Fibroblast of lung (primary cell): ENCODE data around the gene KL. TPM values are rescaled to one million over a fixed set of nuclear protein-coding genes. Genes with fewer than 3 reads are reported as not detected.

Source experiments
- DNase-seq, 2 donors: peaks; one replicate each; pipeline versions ENCODE4 v3.0.0 to v3.0.0-alpha.2; 2010; ENCODE audit warnings: low read depth in 2 of 2
- H2AFZ ChIP-seq: 2 replicates; pipeline ENCODE4 v1.5.1; 2012; ENCODE audit warnings: low read length, control low read depth, inconsistent platforms
- H3K27ac ChIP-seq: 2 replicates; pipeline ENCODE4 v1.5.1; 2011; ENCODE audit warnings: low read length, control low read depth; ENCODE audit not compliant: insufficient read depth
- H3K27me3 ChIP-seq: 2 replicates; pipeline ENCODE4 v1.5.1; 2011; ENCODE audit warnings: mild to moderate bottlenecking, low read length; ENCODE audit not compliant: control insufficient read depth, insufficient read depth
- H3K36me3 ChIP-seq: 2 replicates; pipeline ENCODE4 v1.5.1; 2011; ENCODE audit warnings: low read length; ENCODE audit not compliant: control insufficient read depth, insufficient read depth
- H3K4me1 ChIP-seq: 2 replicates; pipeline ENCODE4 v1.5.1; 2011; ENCODE audit warnings: low read length; ENCODE audit not compliant: control insufficient read depth, insufficient read depth; ENCODE audit errors: extremely low read depth
- H3K4me2 ChIP-seq: 2 replicates; pipeline ENCODE4 v1.5.1; 2011; ENCODE audit warnings: low read length, control low read depth; ENCODE audit not compliant: insufficient read depth; ENCODE audit errors: extremely low read depth
- H3K4me3 ChIP-seq, 4 experiments: fragments of 200-600 bp in 1 of 4; sonication (generic) in 1 of 4; replicated peaks in 1 of 4; 2 replicates each; pipeline ENCODE4 v1.5.1; 2011 to 2016; ENCODE audit warnings: low read length in 4 of 4, low read depth in 3 of 4, mild to moderate bottlenecking in 3 of 4, control low read depth in 2 of 4, inconsistent platforms in 1 of 4, mixed read lengths in 1 of 4; ENCODE audit not compliant: insufficient read depth in 1 of 4; ENCODE audit errors: control extremely low read depth in 1 of 4
- H3K79me2 ChIP-seq: 2 replicates; pipeline ENCODE4 v1.5.1; 2012; ENCODE audit warnings: mild to moderate bottlenecking, low read length, inconsistent platforms; ENCODE audit not compliant: control insufficient read depth, insufficient read depth
- H3K9ac ChIP-seq: 2 replicates; pipeline ENCODE4 v1.5.1; 2011; ENCODE audit warnings: mild to moderate bottlenecking, low read length, control low read depth; ENCODE audit not compliant: insufficient read depth
- H3K9me3 ChIP-seq: 2 replicates; pipeline ENCODE4 v1.5.1; 2012; ENCODE audit warnings: low read depth, low read length; ENCODE audit not compliant: control insufficient read depth, insufficient read depth
- H4K20me1 ChIP-seq: 2 replicates; pipeline ENCODE4 v1.5.1; 2011; ENCODE audit warnings: low read length; ENCODE audit not compliant: control insufficient read depth, insufficient read depth; ENCODE audit errors: extremely low read depth
- EZH2 ChIP-seq: IDR thresholded peaks from 2 replicates; pipeline ENCODE4 v1.5.1; 2012; ENCODE audit warnings: low read length, control low read depth, mild to moderate bottlenecking; ENCODE audit errors: missing control alignments
- polyA plus RNA-seq, 2 donors: library from polyadenylated mRNA; depleted of rRNA in 1 of 2; stranded (reverse) in 1 of 2; unstranded in 1 of 2; fragments of >200 nt; gene quantifications; 2 replicates each; pipeline ENCODE4 v1.2.1, GENCODE V29; 2011 to 2012; ENCODE audit warnings: missing spikeins in 1 of 2
- total RNA-seq: library from RNA; depleted of rRNA; stranded (reverse); fragments of >200 nt; gene quantifications from 2 replicates; pipeline ENCODE4 v1.2.1, GENCODE V29; 2014
- TF ChIP-seq, protein P1 (sequence below), 2 donors: IDR thresholded peaks in 1 of 2; conservative IDR thresholded peaks in 1 of 2; 1 replicate in 1 of 2; 2 replicates in 1 of 2; pipeline ENCODE4 v1.5.1; 2011 to 2012; ENCODE audit warnings: low read length in 2 of 2, control low read depth in 1 of 2, inconsistent platforms in 1 of 2, low read depth in 1 of 2, mild to moderate bottlenecking in 1 of 2

Gene KL
- total and polyA plus RNA-seq, 2 donors (not counting 1 experiment from before 2014, with no cell fraction given) = 0.17 TPM; not detected in 1

DNA sequence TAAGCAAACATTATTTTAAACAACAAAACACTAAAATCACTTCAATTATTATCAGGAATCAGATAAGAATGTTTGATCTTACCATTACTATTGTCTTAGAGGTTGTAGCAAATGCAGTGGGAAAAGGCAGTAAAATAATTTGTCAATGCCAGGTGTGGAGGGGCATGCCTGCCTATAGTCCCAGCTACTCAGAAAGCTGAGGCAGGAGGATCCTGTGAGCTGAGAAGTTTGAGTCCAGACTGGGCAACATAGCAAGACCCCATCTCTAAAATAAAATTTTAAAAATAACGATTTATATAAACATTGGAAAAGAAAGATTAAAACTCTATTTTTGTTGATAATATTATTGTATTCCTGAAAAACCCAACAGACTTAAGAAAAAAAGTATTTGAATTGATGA is 66.8 kb downstream of the KL start:
- no peaks in the 10 kb centered on the region for H3K36me3 ChIP-seq
- H3K27ac ChIP-seq = no peak overlapping the region
- H3K9ac ChIP-seq = no peak overlapping the region
- H3K9me3 ChIP-seq = no peaks in the 10 kb centered on the region
- H2AFZ ChIP-seq = no peak overlapping the region
- TF ChIP-seq, protein P1, sequence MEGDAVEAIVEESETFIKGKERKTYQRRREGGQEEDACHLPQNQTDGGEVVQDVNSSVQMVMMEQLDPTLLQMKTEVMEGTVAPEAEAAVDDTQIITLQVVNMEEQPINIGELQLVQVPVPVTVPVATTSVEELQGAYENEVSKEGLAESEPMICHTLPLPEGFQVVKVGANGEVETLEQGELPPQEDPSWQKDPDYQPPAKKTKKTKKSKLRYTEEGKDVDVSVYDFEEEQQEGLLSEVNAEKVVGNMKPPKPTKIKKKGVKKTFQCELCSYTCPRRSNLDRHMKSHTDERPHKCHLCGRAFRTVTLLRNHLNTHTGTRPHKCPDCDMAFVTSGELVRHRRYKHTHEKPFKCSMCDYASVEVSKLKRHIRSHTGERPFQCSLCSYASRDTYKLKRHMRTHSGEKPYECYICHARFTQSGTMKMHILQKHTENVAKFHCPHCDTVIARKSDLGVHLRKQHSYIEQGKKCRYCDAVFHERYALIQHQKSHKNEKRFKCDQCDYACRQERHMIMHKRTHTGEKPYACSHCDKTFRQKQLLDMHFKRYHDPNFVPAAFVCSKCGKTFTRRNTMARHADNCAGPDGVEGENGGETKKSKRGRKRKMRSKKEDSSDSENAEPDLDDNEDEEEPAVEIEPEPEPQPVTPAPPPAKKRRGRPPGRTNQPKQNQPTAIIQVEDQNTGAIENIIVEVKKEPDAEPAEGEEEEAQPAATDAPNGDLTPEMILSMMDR (conservative IDR thresholded peaks at IDR 0.05 in 1 of 2, IDR thresholded peaks at IDR 0.05 in 1 of 2; ENCODE audit: low read depth in 1 of 2, low read length in 2 of 2) = no peak
- TF ChIP-seq EZH2 = no peak
- H4K20me1 ChIP-seq = no peaks in the 10 kb centered on the region
- H3K4me1 ChIP-seq = no peaks in the 10 kb centered on the region
- no peak overlapping the region for H3K4me3 ChIP-seq
- no peak for DNase-seq
- H3K79me2 ChIP-seq = no peaks in the 10 kb centered on the region
- no peaks in the 10 kb centered on the region for H3K27me3 ChIP-seq
- no peak overlapping the region for H3K4me2 ChIP-seq

DNA sequence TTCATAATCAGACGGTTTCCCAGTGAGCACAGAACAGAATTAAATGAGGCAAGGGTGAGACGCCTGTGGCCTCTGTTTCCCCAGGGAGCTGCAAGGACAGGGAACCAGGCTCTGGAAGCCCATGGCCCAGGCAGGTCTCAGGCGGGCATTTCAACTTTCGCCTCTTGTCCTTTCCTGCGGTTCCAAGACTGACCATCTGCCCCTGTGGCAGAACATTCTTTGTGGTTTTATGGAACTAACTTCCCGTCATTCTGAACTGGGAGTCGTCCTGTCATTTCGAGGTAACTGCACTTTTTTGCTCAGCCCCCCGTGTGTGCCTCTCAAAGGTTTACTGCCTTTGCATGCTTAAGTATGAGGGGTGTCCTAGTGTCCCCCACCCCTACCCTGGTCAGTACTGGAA is 70.9 kb downstream of the KL start:
- H3K4me3 ChIP-seq = no peak overlapping the region
- DNase-seq = peak; percentile 15 to 69
- H3K27ac ChIP-seq = no peak overlapping the region
- no peaks in the 10 kb centered on the region for H3K79me2 ChIP-seq
- H3K36me3 ChIP-seq = no peaks in the 10 kb centered on the region
- H4K20me1 ChIP-seq = no peaks in the 10 kb centered on the region
- H3K9me3 ChIP-seq = no peaks in the 10 kb centered on the region
- no peak overlapping the region for H3K9ac ChIP-seq
- H3K27me3 ChIP-seq = no peaks in the 10 kb centered on the region
- H3K4me2 ChIP-seq = no peak overlapping the region
- no peak overlapping the region for H2AFZ ChIP-seq
- no peaks in the 10 kb centered on the region for H3K4me1 ChIP-seq
- TF ChIP-seq, protein P1 (conservative IDR thresholded peaks at IDR 0.05 in 1 of 2, IDR thresholded peaks at IDR 0.05 in 1 of 2; ENCODE audit: low read depth in 1 of 2, low read length in 2 of 2) = no peak
- TF ChIP-seq EZH2 = no peak

DNA sequence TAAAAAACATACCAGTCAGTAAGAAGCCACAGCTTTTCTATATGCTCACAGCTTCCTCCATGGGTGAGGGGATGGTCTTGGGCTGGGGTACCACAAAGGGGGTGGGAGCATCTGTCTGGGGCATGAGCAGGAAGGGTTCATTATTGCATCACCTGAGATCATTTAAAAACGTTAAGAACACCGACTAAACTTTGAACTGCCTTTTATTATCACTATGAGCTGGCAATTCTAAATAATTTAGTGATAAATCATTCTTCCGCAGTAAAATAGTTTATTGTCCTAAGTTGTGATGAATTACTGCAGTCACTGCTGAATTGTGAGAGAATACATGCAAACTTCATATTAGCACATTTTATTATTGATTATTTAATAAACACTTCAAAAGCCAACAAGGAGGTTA is 71.6 kb downstream of the KL start:
- H3K27ac ChIP-seq = no peak overlapping the region
- H3K4me3 ChIP-seq = no peak overlapping the region
- H3K27me3 ChIP-seq = no peaks in the 10 kb centered on the region
- peak in 1 of 2 donors; percentile 56 for DNase-seq
- H3K36me3 ChIP-seq = no peaks in the 10 kb centered on the region
- no peak overlapping the region for H3K4me2 ChIP-seq
- no peak overlapping the region for H3K9ac ChIP-seq
- no peaks in the 10 kb centered on the region for H3K9me3 ChIP-seq
- H3K4me1 ChIP-seq = no peaks in the 10 kb centered on the region
- H2AFZ ChIP-seq = no peak overlapping the region
- H4K20me1 ChIP-seq = no peaks in the 10 kb centered on the region
- TF ChIP-seq EZH2 = no peak
- TF ChIP-seq, protein P1 (conservative IDR thresholded peaks at IDR 0.05 in 1 of 2, IDR thresholded peaks at IDR 0.05 in 1 of 2; ENCODE audit: low read depth in 1 of 2, low read length in 2 of 2) = no peak
- H3K79me2 ChIP-seq = no peaks in the 10 kb centered on the region
